SK-N-SH (cell line): ENCODE results near the gene MACROD2. TPM values are rescaled to one million over a fixed set of nuclear protein-coding genes. Genes with fewer than 3 reads are reported as not detected.

Experiments
- CTCF ChIA-PET: fragments of 300-600, 350-600 bp; formaldehyde crosslinking; extraction: SDS; loops from one replicate; lab custom pipeline; 2021; lab: Yijun Ruan, JAX
- POLR2A ChIA-PET: fragments of 350-600 bp; sonication (Branson Sonifier 250); formaldehyde crosslinking; extraction: SDS; loops from one replicate; lab custom pipeline; 2020; ENCODE audit warnings: antibody characterized with exemption, inconsistent platforms; lab: Yijun Ruan, JAX
- DNase-seq: peaks from one replicate; pipeline ENCODE4 v3.0.0; 2012
- H2AFZ ChIP-seq: fragments of 200-600 bp; sonication (generic); 2 replicates; pipeline ENCODE4 v1.8.1; 2016; ENCODE audit warnings: antibody characterized with exemption, mild to moderate bottlenecking, low read depth
- H3F3A ChIP-seq: fragments of 200-600 bp; sonication (generic); replicated peaks from 2 replicates; pipeline ENCODE3; 2016; ENCODE audit warnings: antibody characterized with exemption, mild to moderate bottlenecking; ENCODE audit not compliant: insufficient read depth
- H3K27ac ChIP-seq, 2 experiments: fragments of 200-500 bp in 1 of 2; fragments of 200-600 bp in 1 of 2; sonication (Bioruptor generic) in 1 of 2; sonication (generic), shearing (Covaris generic) in 1 of 2; 2 replicates each; pipeline versions ENCODE4 v1.5.1 to v1.6.1; 2014 to 2016; ENCODE audit warnings: low read depth in 2 of 2, inconsistent platforms in 1 of 2, low read length in 1 of 2, mild to moderate bottlenecking in 1 of 2, mixed read lengths in 1 of 2
- H3K27me3 ChIP-seq: fragments of 200-600 bp; sonication (generic), shearing (Covaris generic); 2 replicates; pipeline ENCODE4 v1.6.1; 2016; ENCODE audit warnings: mixed run types; ENCODE audit not compliant: insufficient read depth
- H3K36me3 ChIP-seq, 2 experiments: fragments of 200-500 bp in 1 of 2; fragments of 200-600 bp in 1 of 2; sonication (Bioruptor generic) in 1 of 2; sonication (generic) in 1 of 2; replicated peaks in 1 of 2; 2 replicates each; pipeline versions ENCODE3 to v1.5.1; 2014 to 2016; ENCODE audit warnings: low read length in 1 of 2, mild to moderate bottlenecking in 1 of 2; ENCODE audit not compliant: insufficient read depth in 2 of 2, control insufficient read depth in 1 of 2
- H3K4me1 ChIP-seq, 2 experiments: fragments of 200-500 bp in 1 of 2; fragments of 200-600 bp in 1 of 2; sonication (Bioruptor generic) in 1 of 2; sonication (generic), shearing (Covaris generic) in 1 of 2; 2 replicates each; pipeline versions ENCODE4 v1.5.1 to v1.6.1; 2014 to 2016; ENCODE audit warnings: low read depth in 1 of 2, low read length in 1 of 2, mixed run types in 1 of 2; ENCODE audit not compliant: insufficient read depth in 2 of 2, control insufficient read depth in 1 of 2
- H3K4me2 ChIP-seq: fragments of 200-600 bp; sonication (generic), shearing (Covaris generic); 2 replicates; pipeline ENCODE4 v1.6.1; 2017; ENCODE audit warnings: mixed run types
- H3K4me3 ChIP-seq, 2 experiments: fragments of 200-500 bp in 1 of 2; fragments of 200-600 bp in 1 of 2; sonication (Bioruptor generic) in 1 of 2; sonication (generic), shearing (Covaris generic) in 1 of 2; 2 replicates each; pipeline versions ENCODE4 v1.5.1 to v1.8.1; 2014 to 2016; ENCODE audit warnings: low read depth in 2 of 2, inconsistent platforms in 1 of 2, low read length in 1 of 2, mild to moderate bottlenecking in 1 of 2, mixed read lengths in 1 of 2, moderate library complexity in 1 of 2
- H3K79me2 ChIP-seq: fragments of 200-600 bp; sonication (generic); 2 replicates; pipeline ENCODE4 v1.8.1; 2017; ENCODE audit warnings: mild to moderate bottlenecking; ENCODE audit not compliant: insufficient read depth
- H3K9ac ChIP-seq: fragments of 200-600 bp; sonication (generic); 2 replicates; pipeline ENCODE4 v1.6.1; 2017; ENCODE audit warnings: mixed run types
- H3K9me2 ChIP-seq: fragments of 200-600 bp; sonication (generic); 2 replicates; pipeline ENCODE4 v1.6.1; 2017; ENCODE audit warnings: mixed run types
- H3K9me3 ChIP-seq: fragments of 200-600 bp; sonication (generic); 2 replicates; pipeline ENCODE4 v1.6.1; 2017; ENCODE audit warnings: mixed run types, mild to moderate bottlenecking, moderate library complexity
- H4K20me1 ChIP-seq: fragments of 200-600 bp; sonication (generic); 2 replicates; pipeline ENCODE4 v1.6.1; 2017; ENCODE audit warnings: mild to moderate bottlenecking, mixed run types; ENCODE audit not compliant: insufficient read depth
- FOXM1 ChIP-seq: IDR thresholded peaks from 2 replicates; pipeline ENCODE4 v1.4.0; 2012; ENCODE audit warnings: low read depth, mild to moderate bottlenecking
- RCOR1 ChIP-seq: fragments of 150-350 bp; IDR thresholded peaks from 2 replicates; pipeline ENCODE4 v1.6.1; 2017; ENCODE audit warnings: antibody characterized with exemption, low read length
- RFX5 ChIP-seq: IDR thresholded peaks from 2 replicates; pipeline ENCODE4 v1.6.1; 2012; ENCODE audit warnings: mild to moderate bottlenecking, improper control_type of control experiment, low read length
- TEAD4 ChIP-seq: IDR thresholded peaks from 2 replicates; pipeline ENCODE4 v1.4.0; 2012; ENCODE audit warnings: mild to moderate bottlenecking, borderline replicate concordance; ENCODE audit not compliant: insufficient read depth
- USF1 ChIP-seq: IDR thresholded peaks from 2 replicates; pipeline ENCODE4 v1.4.0; 2012; ENCODE audit warnings: low read depth, borderline replicate concordance
- YY1 ChIP-seq: IDR thresholded peaks from 2 replicates; pipeline ENCODE4 v1.4.0; 2012; ENCODE audit warnings: low read depth, mild to moderate bottlenecking
- WGBS: methylation state at CpG from one replicate; pipeline ENCODE4 v1.1.6; 2017; ENCODE audit warnings: low lambda C conversion rate; 5-methylcytosine and 5-hydroxymethylcytosine counted together
- polyA plus RNA-seq, 3 experiments: library from polyadenylated mRNA; depleted of rRNA; stranded (reverse); fragments of >200 nt; gene quantifications; 2 replicates each; pipeline ENCODE4 v1.2.3, GENCODE V29; 2012
- TF ChIP-seq, protein P1 (sequence below): IDR thresholded peaks from 2 replicates; pipeline ENCODE4 v1.6.1; 2012; ENCODE audit warnings: mild to moderate bottlenecking, low read depth, low read length, moderate library complexity
- TF ChIP-seq, protein P2 (sequence below): fragments of 150-350 bp; IDR thresholded peaks from 2 replicates; pipeline ENCODE4 v1.6.1; 2017; ENCODE audit warnings: antibody characterized with exemption, low read length, low read depth, borderline replicate concordance
- TF ChIP-seq, protein P3 (sequence below): IDR thresholded peaks from 2 replicates; pipeline ENCODE4 v1.4.0; 2012; ENCODE audit warnings: low read depth

Gene MACROD2
- polyA plus RNA-seq, 1 of the 3 experiments (the other 2 are of a cell fraction): 0.33 TPM

DNA sequence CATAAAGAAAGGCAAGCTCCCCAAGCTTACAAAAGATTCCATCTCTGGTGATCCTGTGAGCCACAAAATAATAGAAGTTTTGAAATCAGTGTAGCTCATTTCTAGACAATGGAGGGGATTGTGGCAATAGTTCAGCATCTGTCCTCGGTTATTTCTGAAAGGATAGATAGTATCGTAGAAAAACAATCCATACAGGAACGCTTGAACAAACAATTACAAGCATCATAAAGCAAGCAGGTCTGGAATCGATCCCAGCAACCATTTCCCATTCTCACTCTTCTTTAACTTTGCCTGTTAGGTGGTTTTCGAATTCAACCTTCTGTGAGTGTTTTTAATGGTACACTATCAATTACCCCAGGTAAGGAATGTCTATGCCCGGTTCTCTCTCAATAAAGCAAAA, 1646.8 kb downstream of the MACROD2 start:
- no peaks in the 10 kb centered on the region for H3K9me3 ChIP-seq
- no peaks in the 10 kb centered on the region for H3K79me2 ChIP-seq
- no peak overlapping the region for H3K4me2 ChIP-seq
- no peaks in the 10 kb centered on the region for H4K20me1 ChIP-seq
- no peaks in the 10 kb centered on the region for H3K9me2 ChIP-seq
- H2AFZ ChIP-seq: no peak overlapping the region
- 27% methylated on average over 6 of the region's 6 CpGs for WGBS
- ChIA-PET POLR2A (no interaction called here), CTCF (interaction anchor here (1.2 to 1.5 kb wide), 2 partner anchors 18 to 28 kb away, joined by 3 read pairs; no protein-coding TSS in a partner anchor)
- no peaks in the 10 kb centered on the region for H3K4me1 ChIP-seq
- peak; percentile 11 for DNase-seq
- no peaks in the 10 kb centered on the region for H3F3A ChIP-seq
- TF ChIP-seq RFX5 (no peak), FOXM1 (no peak), USF1 (no peak), TEAD4 (no peak), YY1 (no peak), RCOR1 (no peak)
- TF ChIP-seq, protein P1, sequence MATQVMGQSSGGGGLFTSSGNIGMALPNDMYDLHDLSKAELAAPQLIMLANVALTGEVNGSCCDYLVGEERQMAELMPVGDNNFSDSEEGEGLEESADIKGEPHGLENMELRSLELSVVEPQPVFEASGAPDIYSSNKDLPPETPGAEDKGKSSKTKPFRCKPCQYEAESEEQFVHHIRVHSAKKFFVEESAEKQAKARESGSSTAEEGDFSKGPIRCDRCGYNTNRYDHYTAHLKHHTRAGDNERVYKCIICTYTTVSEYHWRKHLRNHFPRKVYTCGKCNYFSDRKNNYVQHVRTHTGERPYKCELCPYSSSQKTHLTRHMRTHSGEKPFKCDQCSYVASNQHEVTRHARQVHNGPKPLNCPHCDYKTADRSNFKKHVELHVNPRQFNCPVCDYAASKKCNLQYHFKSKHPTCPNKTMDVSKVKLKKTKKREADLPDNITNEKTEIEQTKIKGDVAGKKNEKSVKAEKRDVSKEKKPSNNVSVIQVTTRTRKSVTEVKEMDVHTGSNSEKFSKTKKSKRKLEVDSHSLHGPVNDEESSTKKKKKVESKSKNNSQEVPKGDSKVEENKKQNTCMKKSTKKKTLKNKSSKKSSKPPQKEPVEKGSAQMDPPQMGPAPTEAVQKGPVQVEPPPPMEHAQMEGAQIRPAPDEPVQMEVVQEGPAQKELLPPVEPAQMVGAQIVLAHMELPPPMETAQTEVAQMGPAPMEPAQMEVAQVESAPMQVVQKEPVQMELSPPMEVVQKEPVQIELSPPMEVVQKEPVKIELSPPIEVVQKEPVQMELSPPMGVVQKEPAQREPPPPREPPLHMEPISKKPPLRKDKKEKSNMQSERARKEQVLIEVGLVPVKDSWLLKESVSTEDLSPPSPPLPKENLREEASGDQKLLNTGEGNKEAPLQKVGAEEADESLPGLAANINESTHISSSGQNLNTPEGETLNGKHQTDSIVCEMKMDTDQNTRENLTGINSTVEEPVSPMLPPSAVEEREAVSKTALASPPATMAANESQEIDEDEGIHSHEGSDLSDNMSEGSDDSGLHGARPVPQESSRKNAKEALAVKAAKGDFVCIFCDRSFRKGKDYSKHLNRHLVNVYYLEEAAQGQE: no peak
- TF ChIP-seq, protein P2, sequence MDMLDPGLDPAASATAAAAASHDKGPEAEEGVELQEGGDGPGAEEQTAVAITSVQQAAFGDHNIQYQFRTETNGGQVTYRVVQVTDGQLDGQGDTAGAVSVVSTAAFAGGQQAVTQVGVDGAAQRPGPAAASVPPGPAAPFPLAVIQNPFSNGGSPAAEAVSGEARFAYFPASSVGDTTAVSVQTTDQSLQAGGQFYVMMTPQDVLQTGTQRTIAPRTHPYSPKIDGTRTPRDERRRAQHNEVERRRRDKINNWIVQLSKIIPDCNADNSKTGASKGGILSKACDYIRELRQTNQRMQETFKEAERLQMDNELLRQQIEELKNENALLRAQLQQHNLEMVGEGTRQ: no peak
- H3K4me3 ChIP-seq: no peak overlapping the region
- H3K9ac ChIP-seq: no peak overlapping the region
- H3K27me3 ChIP-seq: no peaks in the 10 kb centered on the region
- no peaks in the 10 kb centered on the region for H3K36me3 ChIP-seq
- no peak overlapping the region for H3K27ac ChIP-seq

DNA sequence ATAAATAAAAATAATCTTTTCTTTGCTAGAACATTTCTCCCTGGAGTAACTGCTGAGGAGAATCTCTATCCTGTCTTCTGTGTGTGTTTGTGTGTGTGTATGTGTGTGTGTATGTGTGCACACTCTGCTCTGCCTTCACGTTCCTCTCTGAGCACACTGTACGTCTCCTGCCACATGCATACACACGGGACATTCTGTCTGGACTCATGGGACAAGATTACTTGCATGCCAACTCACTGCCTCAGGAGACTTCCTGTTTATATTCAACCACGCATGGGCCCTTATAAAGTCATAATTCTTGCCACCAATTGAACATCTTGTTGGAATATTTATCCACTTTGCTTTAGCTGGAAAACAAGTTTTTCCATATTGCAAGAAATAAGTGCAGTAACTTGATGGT, 1647.4 kb downstream of the MACROD2 start:
- ChIA-PET CTCF (interaction anchor here (1.2 to 1.5 kb wide), 2 partner anchors 17 to 28 kb away, joined by 3 read pairs; no protein-coding TSS in a partner anchor), POLR2A (no interaction called here)
- Histone ChIP-seq H3F3A (no peaks in the 10 kb centered on the region), H3K27ac (no peak overlapping the region), H3K79me2 (no peaks in the 10 kb centered on the region), H4K20me1 (no peaks in the 10 kb centered on the region), H3K4me3 (no peak overlapping the region), H3K4me1 (no peaks in the 10 kb centered on the region), H3K27me3 (no peaks in the 10 kb centered on the region), H3K36me3 (no peaks in the 10 kb centered on the region), H2AFZ (no peak overlapping the region), H3K9ac (no peak overlapping the region), H3K4me2 (no peak overlapping the region), H3K9me3 (no peaks in the 10 kb centered on the region), H3K9me2 (no peaks in the 10 kb centered on the region)
- DNase-seq: no peak
- 67% methylated on average over 4 of the region's 4 CpGs for WGBS
- no peak for TF ChIP-seq RCOR1
- TF ChIP-seq, protein P3, sequence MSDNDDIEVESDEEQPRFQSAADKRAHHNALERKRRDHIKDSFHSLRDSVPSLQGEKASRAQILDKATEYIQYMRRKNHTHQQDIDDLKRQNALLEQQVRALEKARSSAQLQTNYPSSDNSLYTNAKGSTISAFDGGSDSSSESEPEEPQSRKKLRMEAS: no peak
- TF ChIP-seq YY1: no peak
